GM19351 (cell line): ENCODE data around the gene LGI4.

Experiments
- ATAC-seq: cut with Tn5 transposase; IDR thresholded peaks from one replicate; pipeline ENCODE4 v1.9.1; 2021; ENCODE audit warnings: mild to moderate bottlenecking, moderate library complexity; ENCODE audit not compliant: unreplicated experiment

LGI4 gene

DNA sequence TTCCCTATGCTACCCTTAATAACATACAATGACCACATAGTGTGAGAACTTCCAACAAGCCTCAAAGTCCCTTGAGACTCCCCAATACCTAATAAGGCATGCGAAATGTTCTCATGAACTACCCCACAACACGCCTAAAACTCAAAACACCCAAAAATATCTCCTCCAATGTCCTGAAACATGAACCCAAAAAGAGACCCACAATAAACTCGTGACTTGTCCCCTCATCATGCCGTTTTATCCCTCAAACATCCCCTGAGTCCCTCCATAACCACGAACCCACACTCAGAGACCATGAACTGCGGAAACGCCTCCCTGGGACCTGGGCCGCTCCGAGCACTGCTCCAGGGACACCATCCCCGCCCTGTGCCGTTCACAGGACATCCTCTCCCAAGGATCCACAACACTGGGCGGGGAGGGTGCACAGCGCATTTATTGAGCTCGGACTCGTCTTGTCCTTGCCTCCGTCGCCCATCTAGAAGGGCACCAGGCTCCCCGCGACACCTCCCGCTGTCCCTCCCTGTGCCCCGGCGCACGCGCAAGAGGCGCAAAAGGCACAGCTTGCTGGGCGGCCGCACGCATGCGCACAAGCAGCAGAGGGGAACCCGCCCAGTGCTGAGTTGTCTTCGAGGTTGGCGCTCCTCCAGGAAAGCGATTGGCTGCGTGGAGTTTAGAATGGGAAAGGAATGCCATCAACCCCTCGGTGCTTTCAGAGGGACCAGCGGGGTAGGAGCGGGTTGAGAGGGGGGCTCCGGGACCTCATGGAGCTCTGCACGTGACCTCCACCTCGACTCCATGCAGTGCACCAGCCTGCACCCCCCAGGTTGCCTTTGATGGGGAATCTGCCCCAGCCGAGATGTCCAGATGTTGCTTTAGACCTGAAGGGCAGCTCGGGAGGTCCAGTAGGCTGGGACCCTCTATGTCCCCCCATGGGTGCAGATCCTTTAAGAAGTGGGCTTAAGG lies 10.5 kb downstream of the LGI4 start:
- ATAC-seq, result no peak

GRCh38 chr19:35123573-35123972 lies 11.3 kb downstream of the LGI4 start:
- ATAC-seq, result no peak

DNA sequence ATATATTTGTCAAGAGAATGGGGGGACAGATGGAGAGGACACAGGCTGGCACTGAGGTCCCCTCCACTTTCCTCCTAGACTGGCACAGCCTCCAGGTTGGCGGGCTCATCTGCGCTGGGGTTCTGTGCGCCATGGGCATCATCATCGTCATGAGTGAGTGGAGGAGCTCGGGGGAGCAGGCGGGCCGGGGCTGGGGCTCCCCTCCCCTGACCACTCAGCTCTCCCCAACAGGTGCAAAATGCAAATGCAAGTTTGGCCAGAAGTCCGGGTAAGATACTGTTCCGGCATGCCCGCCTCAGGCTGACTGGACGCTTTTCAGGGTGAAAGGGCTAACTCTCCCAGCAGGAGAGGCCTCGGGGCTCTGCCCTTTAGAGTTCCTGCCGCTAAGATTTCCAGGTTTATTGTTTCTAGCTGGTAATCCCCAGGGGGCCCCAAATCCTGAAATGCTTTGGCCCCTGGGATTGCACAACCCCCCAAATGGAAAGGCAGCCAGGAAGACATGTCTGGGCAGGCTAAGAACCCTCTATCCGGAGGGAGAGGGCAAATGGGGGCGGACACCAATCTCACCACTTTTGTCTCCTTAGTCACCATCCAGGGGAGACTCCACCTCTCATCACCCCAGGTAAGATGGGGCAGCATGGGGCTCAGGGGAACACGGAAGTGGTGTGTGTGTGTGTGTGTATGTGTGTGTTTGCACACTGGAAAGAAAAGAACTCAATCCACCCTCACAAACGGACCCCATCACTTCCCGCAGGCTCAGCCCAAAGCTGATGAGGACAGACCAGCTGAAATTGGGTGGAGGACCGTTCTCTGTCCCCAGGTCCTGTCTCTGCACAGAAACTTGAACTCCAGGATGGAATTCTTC lies 11.9 kb downstream of the LGI4 start:
- ATAC-seq, result no peak

DNA sequence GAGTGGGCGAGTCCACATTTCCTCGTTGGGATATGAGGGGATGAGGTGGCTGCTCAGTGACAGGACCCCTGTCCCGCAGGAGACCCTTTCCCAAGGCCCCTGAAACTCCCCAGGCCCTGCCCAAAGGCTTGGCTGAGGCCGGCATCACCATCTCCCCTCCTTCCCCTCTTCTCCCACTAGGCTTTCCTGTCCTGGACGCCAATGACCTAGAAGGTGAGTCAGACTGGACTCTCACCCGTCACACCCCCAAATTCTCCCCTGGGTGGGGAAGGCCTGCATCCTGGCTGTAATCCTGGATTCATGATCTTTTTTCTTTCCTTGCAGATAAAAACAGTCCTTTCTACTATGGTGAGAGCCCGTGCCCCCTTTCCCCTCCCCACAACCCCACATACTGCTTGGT lies 14.0 kb downstream of the LGI4 start:
- no peak for ATAC-seq

- ATAC-seq, result no peak
These were observed 14.4 kb downstream of the LGI4 start for GRCh38 chr19:35120492-35120891.

DNA sequence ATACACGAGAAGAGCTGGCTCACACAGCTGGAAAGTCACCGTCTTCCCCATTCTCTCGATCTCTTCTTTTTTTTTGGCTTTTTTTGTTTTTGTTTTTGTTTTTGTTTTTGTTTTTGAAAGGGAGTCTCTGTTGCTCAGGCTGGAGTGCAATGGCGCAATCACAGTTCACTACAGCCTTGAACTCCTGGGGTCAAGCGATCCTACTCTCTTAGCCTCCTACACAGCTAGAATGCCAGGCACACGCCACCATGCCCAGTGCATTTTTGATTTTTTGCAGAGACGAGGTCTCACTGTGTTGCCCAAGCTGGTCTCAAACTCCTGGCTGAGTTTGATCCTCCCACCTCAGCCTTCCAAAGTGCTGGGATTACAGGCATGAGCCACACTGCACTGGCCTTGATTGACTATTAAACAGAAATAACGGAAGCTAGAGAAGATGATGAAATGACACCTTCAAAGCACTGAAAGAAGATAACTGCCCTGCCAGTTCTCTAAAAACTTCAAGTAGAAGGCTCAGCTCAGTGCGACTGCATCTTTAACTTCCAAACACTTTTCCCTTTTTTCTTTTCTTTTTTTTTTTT lies 15.2 kb downstream of the LGI4 start:
- ATAC-seq, result no peak

GRCh38 chr19:35119091-35119490 lies 15.8 kb downstream of the LGI4 start:
- no peak for ATAC-seq

- no peak for ATAC-seq
These were observed 16.4 kb downstream of the LGI4 start for GRCh38 chr19:35118268-35119020.

DNA sequence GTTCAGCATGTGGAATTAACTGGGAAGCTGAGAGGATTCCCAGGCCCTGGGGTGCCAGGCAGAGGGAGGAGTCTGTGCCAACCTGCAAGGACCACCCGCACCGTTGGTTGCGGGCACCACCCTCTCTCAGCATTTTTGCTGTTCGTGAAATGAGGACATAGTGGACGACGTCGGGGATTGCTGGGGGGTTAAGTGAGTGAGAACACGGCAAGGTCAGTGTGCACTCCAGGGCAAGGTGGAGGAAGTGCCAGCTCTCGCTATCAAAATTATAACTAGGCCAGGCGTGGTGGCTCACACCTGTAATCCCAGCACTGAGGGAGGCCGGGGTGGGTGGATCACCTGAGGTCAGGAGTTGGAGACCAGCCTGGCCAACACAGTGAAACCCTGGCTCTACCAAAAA lies 17.1 kb downstream of the LGI4 start:
- ATAC-seq, result no peak

- ATAC-seq, result no peak
These were observed 17.7 kb downstream of the LGI4 start for GRCh38 chr19:35117116-35117515.

GRCh38 chr19:35116072-35116801 lies 18.6 kb downstream of the LGI4 start:
- ATAC-seq, result no peak

DNA sequence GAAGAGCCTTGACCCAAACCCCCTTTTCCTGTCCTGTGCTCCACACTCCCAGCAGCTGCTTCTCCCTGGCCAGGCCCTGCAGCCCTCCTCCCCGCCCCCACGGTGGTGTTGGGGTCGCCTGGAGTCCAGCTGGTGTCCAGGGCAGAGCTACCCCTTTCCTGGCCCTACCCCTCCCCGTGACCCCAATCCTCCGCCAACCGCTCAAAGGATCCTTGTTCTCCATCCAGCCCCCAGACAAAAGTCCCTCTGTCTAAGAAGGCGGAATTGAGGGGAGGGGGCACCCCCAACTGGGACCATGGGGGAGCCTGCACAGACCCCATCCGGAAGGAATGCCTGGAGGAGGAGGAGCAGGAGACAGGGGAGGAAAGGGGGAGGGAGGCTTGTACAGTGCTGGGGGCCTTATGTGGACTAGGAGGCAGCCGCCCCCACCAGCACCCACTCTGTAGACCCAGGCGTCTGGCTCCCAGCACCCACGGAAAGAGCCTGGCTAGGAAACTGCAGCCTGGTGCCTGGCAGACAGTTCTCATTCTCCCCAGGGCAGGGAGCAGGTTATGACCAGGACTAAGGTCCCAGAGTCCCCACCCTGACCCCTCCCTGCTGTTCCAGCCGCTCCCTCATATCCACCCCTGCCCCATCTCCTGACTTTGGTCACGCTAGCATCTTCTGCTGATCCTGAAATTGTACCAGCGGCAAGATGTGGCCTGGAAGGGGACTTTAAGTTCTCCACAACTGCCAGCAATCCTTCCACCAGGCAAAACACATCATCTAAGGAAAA lies 19.5 kb downstream of the LGI4 start, which contains the start of gene FXYD3:
FXYD3 (plus strand) TSS at position 647 of the 775 bp plus-strand sequence. CDS start 3,554 bp downstream, outside the sequence.
- no peak for ATAC-seq

- no peak for ATAC-seq
These were observed 20.3 kb downstream of the LGI4 start for GRCh38 chr19:35114353-35115176.

DNA sequence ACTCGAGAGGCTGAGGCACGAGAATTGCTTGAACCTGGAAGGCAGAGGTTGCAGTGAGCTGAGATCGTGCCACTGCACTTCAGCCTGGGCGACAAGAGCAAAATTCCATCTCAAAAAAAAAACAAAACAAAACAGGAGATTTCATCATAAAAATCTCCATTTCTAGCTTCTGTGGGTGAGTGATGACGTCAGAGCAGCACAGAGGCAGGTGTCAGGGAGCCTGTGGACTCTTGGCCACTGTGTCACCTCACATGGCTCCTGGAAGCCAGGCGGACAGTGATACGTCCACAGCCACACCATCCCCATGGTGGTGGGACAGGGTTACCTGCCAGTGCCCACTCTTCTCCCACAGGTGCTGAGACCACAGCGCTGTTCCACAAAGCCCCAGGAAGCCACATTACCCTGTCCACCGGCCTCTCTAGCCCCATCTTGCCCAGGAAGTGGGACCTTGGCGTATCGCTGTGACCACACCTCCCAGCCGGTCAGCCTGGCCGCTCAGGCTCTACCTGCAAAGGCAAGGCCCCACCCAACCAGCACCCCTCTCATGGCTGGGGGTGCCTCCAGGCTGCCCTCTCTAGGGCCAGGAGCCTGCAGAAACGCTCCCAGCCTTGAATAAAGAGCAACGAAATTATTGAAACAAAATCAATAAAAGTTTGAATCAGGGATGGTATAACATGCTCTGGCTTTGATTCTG lies 21.7 kb downstream of the LGI4 start:
- ATAC-seq, result no peak

GRCh38 chr19:35110974-35111373 lies 23.9 kb downstream of the LGI4 start:
- no peak for ATAC-seq

DNA sequence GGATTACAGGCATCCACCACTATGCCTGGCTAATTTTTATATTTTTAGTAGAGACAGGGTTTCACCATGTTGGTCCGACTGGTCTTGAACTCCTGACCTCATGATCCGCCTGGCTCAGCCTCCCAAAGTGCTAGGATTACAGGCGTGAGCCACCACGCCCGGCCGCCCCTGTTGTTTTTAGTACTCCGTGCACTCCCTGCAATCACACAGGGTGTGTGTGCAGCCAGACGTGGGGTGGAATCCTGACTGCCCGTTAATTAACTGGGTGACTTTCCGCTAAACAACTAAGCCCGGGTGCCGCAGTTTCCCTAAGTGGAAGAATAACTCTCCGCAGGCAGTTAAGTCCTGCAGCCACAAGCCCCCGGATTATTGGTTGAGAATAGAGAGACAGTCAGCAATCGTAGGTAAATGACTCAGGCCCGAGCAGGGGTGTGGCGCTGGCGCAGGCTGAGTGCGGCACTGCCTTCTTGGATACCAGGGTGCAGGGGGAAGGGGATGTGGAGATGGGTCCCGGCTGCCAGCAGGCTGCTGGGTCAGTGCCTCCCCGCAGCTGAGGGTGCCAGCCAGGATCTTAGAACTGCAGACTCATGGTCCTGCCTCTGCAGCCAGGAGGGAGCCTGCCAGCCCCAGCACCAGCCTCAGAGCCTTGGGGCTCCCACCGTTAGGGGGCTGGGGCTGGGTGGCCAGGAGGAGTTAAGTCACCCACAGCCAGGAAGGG lies 25.3 kb downstream of the LGI4 start:
- no peak for ATAC-seq

DNA sequence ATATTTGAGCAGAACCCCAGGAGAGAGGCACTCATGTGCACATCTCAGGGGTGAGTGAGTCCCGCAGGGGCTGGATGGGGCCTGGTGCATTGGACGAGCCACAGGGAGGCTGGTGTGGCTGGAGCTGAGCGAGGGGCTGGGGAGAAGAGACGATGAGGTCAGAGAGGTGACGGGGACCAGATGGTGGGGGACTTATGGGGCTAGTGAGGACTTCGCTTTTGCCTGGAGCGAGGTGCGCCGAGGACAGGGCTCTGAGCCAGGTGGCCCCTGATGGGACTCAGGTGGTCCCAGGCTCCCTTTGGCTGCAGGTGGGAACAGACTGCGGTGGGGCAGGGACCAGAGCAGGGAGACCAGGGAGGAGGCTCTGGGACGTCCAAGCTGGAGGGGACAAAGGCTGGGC lies 26.1 kb downstream of the LGI4 start:
- no peak for ATAC-seq
